Thyroid gland (tissue), 4 donors: Measurements from ENCODE around the gene SLCO3A1. TPM values are rescaled to one million over a fixed set of nuclear protein-coding genes. Genes with fewer than 3 reads are reported as not detected.
A peak's percentile ranks its signal among the peaks of the same experiment; 100 is the strongest.

ENCODE experiments used
- DNase-seq, 2 donors: peaks; one replicate each; pipeline ENCODE4 v3.0.0-alpha.2; 2019
- H3K27ac ChIP-seq, 3 donors: fragments of 200-600 bp; sonication (generic); 1 replicate in 2 of 3; 2 replicates in 1 of 3; pipeline ENCODE4 v1.5.1; 2016 to 2019; ENCODE audit warnings: mild to moderate bottlenecking in 1 of 3, moderate library complexity in 1 of 3
- H3K27me3 ChIP-seq: fragments of 200-600 bp; sonication (generic); one replicate; pipeline ENCODE4 v1.5.1; 2019
- H3K36me3 ChIP-seq, 2 donors: fragments of 200-600 bp; sonication (generic); one replicate each; pipeline ENCODE4 v1.5.1; 2016 to 2019
- H3K4me1 ChIP-seq, 2 donors: fragments of 200-600 bp; sonication (generic); one replicate each; pipeline ENCODE4 v1.5.1; 2017 to 2019
- H3K4me3 ChIP-seq, 3 donors: fragments of 200-600 bp; sonication (generic); replicated peaks in 1 of 3; 1 replicate in 2 of 3; 2 replicates in 1 of 3; pipeline ENCODE4 v1.5.1; 2016; ENCODE audit warnings: mild to moderate bottlenecking in 1 of 3
- H3K9me3 ChIP-seq: fragments of 200-600 bp; sonication (generic); one replicate; pipeline ENCODE4 v1.5.1; 2017
- CTCF ChIP-seq, 6 experiments: fragments of 200-600 bp in 3 of 6; fragments of 450-650 bp in 3 of 6; sonication (generic) in 3 of 6; IDR thresholded peaks; one replicate each; pipeline ENCODE4 v1.5.1; 2016 to 2019; ENCODE audit warnings: antibody characterized with exemption in 6 of 6, mild to moderate bottlenecking in 2 of 6, inconsistent platforms in 1 of 6, moderate library complexity in 1 of 6
- POLR2A ChIP-seq, 2 donors: fragments of 450-650 bp; IDR thresholded peaks; one replicate each; pipeline ENCODE4 v1.6.1; 2017; ENCODE audit warnings: antibody characterized with exemption in 2 of 2, mild to moderate bottlenecking in 2 of 2, moderate library complexity in 1 of 2
- WGBS, 2 donors: methylation state at CpG; one replicate each; pipeline ENCODE4 v1.1.5; 2017; 5-methylcytosine and 5-hydroxymethylcytosine counted together
- intact Hi-C: fragments of 100-400 bp; cut with DNase I; formaldehyde crosslinking; loops from one replicate; pipeline ENCODE4 v1.15.1; 2023
- total RNA-seq, 4 donors: library from RNA; depleted of rRNA; stranded (reverse); fragments of >200 nt; gene quantifications; one replicate each; pipeline ENCODE4 v1.2.3, GENCODE V29; 2016

The SLCO3A1 gene
- total RNA-seq, 4 donors from 2014 or later = 23.3 to 31.4 (median 28.0) TPM

GRCh38 chr15:91881569-91882297, 28.2 kb downstream of the SLCO3A1 start:
- H3K9me3 ChIP-seq = no peaks in the 10 kb centered on the region
- intact Hi-C loops = no loop called here
- TF ChIP-seq POLR2A (IDR thresholded peaks at IDR 0.05) = no peak
- TF ChIP-seq CTCF (IDR thresholded peaks at IDR 0.05) = no peak
- 62 to 73% methylated on average over 9 of the region's 9 CpGs for WGBS, 2 donors
- H3K27me3 ChIP-seq = no peaks in the 10 kb centered on the region
- H3K4me1 ChIP-seq = peaks cover 0 to 8% of the 10 kb centered on the region in 2 donors
- H3K4me3 ChIP-seq = no peak overlapping the region
- no peak for DNase-seq
- no peak overlapping the region for H3K27ac ChIP-seq
- no peaks in the 10 kb centered on the region for H3K36me3 ChIP-seq

- H3K27ac ChIP-seq = no peak overlapping the region
- no peaks in the 10 kb centered on the region for H3K27me3 ChIP-seq
- H3K9me3 ChIP-seq = no peaks in the 10 kb centered on the region
- peaks cover 8 to 17% of the 10 kb centered on the region in 2 donors for H3K4me1 ChIP-seq
- intact Hi-C loops = no loop called here
- no peak for DNase-seq
- no peak overlapping the region for H3K4me3 ChIP-seq
- H3K36me3 ChIP-seq = no peaks in the 10 kb centered on the region
- WGBS, 2 donors = 86 to 92% methylated on average over 8 of the region's 8 CpGs
- TF ChIP-seq POLR2A (IDR thresholded peaks at IDR 0.05) = no peak
- no peak for TF ChIP-seq CTCF (IDR thresholded peaks at IDR 0.05)
Measured at GRCh38 chr15:91882858-91883586, 29.5 kb downstream of the SLCO3A1 start.

- no peak overlapping the region for H3K27ac ChIP-seq
- H3K9me3 ChIP-seq = no peaks in the 10 kb centered on the region
- no peaks in the 10 kb centered on the region for H3K36me3 ChIP-seq
- peaks cover 11 to 25% of the 10 kb centered on the region in 2 donors for H3K4me1 ChIP-seq
- 94 to 96% methylated on average over 3 of the region's 3 CpGs for WGBS, 2 donors
- H3K4me3 ChIP-seq = no peak overlapping the region
- no peak for DNase-seq
- no peak for TF ChIP-seq POLR2A (IDR thresholded peaks at IDR 0.05)
- no peak for TF ChIP-seq CTCF (IDR thresholded peaks at IDR 0.05)
- intact Hi-C loops = no loop called here
- H3K27me3 ChIP-seq = no peaks in the 10 kb centered on the region
Measured at GRCh38 chr15:91884606-91885005, 31.1 kb downstream of the SLCO3A1 start.

- Histone ChIP-seq H3K4me3 (no peak overlapping the region), H3K4me1 (peaks cover 11 to 25% of the 10 kb centered on the region in 2 donors), H3K9me3 (no peaks in the 10 kb centered on the region), H3K27ac (no peak overlapping the region), H3K36me3 (no peaks in the 10 kb centered on the region), H3K27me3 (no peaks in the 10 kb centered on the region)
- WGBS, 2 donors = 92 to 94% methylated on average over 7 of the region's 7 CpGs
- TF ChIP-seq CTCF (IDR thresholded peaks at IDR 0.05) = no peak
- TF ChIP-seq POLR2A (IDR thresholded peaks at IDR 0.05) = no peak
- intact Hi-C loops = no loop called here
- DNase-seq = no peak
Measured at GRCh38 chr15:91885054-91885453, 31.5 kb downstream of the SLCO3A1 start.

- Histone ChIP-seq H3K27me3 (no peaks in the 10 kb centered on the region), H3K4me3 (no peak overlapping the region), H3K27ac (no peak overlapping the region), H3K36me3 (no peaks in the 10 kb centered on the region), H3K4me1 (peaks cover 11 to 25% of the 10 kb centered on the region in 2 donors), H3K9me3 (no peaks in the 10 kb centered on the region)
- DNase-seq = no peak
- intact Hi-C loops = no loop called here
- 96 to 98% methylated on average over 7 of the region's 7 CpGs for WGBS, 2 donors
- no peak for TF ChIP-seq POLR2A (IDR thresholded peaks at IDR 0.05)
- TF ChIP-seq CTCF (IDR thresholded peaks at IDR 0.05) = peak in 1 of 6 experiments; percentile 11
Measured at GRCh38 chr15:91885714-91886270, 32.3 kb downstream of the SLCO3A1 start.
